ENCODE data around the gene ITPR3. TPM values are rescaled to one million over a fixed set of nuclear protein-coding genes. Genes with fewer than 3 reads are reported as not detected.
A peak's percentile ranks its signal among the peaks of the same experiment; 100 is the strongest.

Gene ITPR3
- total RNA-seq, 4 donors from 2014 or later = 11.8 to 25.0 (median 19.6) TPM

GRCh38 chr6:33709605-33710295 lies 88.6 kb downstream of the ITPR3 start:
- Histone ChIP-seq H3K9me3 (no peaks in the 10 kb centered on the region), H3K27me3 (no peaks in the 10 kb centered on the region), H3K36me3 (peaks cover 0 to 24% of the 10 kb centered on the region in 2 donors), H3K4me3 (no peak overlapping the region), H3K4me1 (peaks cover 0 to 19% (median 6%) of the 10 kb centered on the region in 3 donors), H3K27ac (no peak overlapping the region)
- no peak for TF ChIP-seq CTCF (IDR thresholded peaks at IDR 0.05)
- TF ChIP-seq POLR2A (IDR thresholded peaks at IDR 0.05) = no peak
- TF ChIP-seq EP300 (IDR thresholded peaks at IDR 0.05) = no peak
- TF ChIP-seq POLR2AphosphoS5 (IDR thresholded peaks at IDR 0.05) = no peak
- no peak for ATAC-seq
- 91 to 97% methylated on average over 9 to 10 of the region's 10 CpGs for WGBS, 2 donors (ENCODE audit: low coverage in 1 of 2)

DNA sequence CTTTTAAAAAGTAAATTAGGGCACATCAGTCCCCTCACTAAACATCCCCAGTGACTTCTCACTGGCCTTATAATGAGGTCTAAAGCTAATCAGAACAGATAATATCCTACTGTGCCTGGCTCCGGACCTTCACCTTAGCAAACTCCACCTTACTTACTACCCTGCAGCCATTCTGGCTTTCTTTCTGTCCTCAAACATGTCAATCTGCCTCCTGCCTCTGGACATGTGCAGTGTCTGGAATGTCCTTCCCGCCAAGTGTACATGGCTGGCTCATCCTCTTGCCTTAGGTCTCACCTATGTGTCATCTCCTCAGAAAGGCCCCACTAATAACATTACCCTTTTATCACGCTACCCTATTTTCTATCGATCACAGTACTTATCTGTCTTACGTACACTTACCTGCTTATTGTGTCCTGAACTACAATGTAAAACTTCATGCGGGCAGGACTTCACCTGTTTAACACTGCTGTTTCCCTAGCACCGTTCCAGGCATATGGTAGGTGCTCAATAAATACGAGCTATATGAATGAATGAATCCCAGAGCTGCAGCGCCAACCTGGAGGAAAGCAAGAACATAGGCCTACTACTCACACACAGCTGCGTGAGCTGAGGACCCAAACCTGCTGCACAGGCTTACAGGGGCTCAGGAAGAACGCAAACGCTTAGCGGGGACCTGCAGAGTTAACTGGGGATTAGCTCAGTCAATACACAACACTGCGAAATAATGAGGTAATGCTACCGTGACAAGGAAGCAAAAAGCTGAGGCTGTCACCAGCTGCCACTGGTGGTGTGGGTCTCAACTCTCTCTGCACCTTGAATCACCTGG lies 89.4 kb downstream of the ITPR3 start:
- 78 to 83% methylated on average over 10 to 11 of the region's 15 CpGs for WGBS, 2 donors (ENCODE audit: low coverage in 1 of 2)
- ATAC-seq = no peak
- TF ChIP-seq CTCF (IDR thresholded peaks at IDR 0.05) (no peak), POLR2A (IDR thresholded peaks at IDR 0.05) (no peak), EP300 (IDR thresholded peaks at IDR 0.05) (no peak), POLR2AphosphoS5 (IDR thresholded peaks at IDR 0.05) (no peak)
- H3K36me3 ChIP-seq = peaks cover 0 to 24% of the 10 kb centered on the region in 2 donors
- peaks cover 0 to 19% (median 6%) of the 10 kb centered on the region in 3 donors for H3K4me1 ChIP-seq
- H3K27ac ChIP-seq = peak overlapping the region in 2 of 4 donors; percentile 91 to 97
- H3K9me3 ChIP-seq = no peaks in the 10 kb centered on the region
- H3K27me3 ChIP-seq = no peaks in the 10 kb centered on the region
- H3K4me3 ChIP-seq = peak overlapping the region; percentile 62 to 79

GRCh38 chr6:33711140-33712129 lies 90.3 kb downstream of the ITPR3 start, which contains the start of gene UQCC2:
Gene UQCC2 (minus strand): TSS chr6:33711700. CDS start chr6:33711686, 14 bp downstream.
- Histone ChIP-seq H3K9me3 (no peaks in the 10 kb centered on the region), H3K36me3 (peaks cover 0 to 24% of the 10 kb centered on the region in 2 donors), H3K27me3 (no peaks in the 10 kb centered on the region), H3K27ac (peak within 1 kb of the TSS; percentile 55 to 97 (median 90)), H3K4me1 (peaks cover 0 to 19% (median 6%) of the 10 kb centered on the region in 3 donors), H3K4me3 (peak within 1 kb of the TSS; percentile 62 to 79)
- WGBS, 2 donors (ENCODE audit: low coverage in 1 of 2) = 2 to 4% methylated on average over 6 to 21 of the region's 73 CpGs
- TF ChIP-seq POLR2A (IDR thresholded peaks at IDR 0.05) (peak; percentile 64 to 71), EP300 (IDR thresholded peaks at IDR 0.05) (no peak), CTCF (IDR thresholded peaks at IDR 0.05) (peak in 3 of 4 experiments; percentile 37 to 84 (median 59)), POLR2AphosphoS5 (IDR thresholded peaks at IDR 0.05) (peak; percentile 70)
- peak; percentile 99 for ATAC-seq

GRCh38 chr6:33712914-33713313 lies 91.8 kb downstream of the ITPR3 start:
- Histone ChIP-seq H3K4me1 (peaks cover 0 to 22% (median 6%) of the 10 kb centered on the region in 3 donors), H3K36me3 (peaks cover 0 to 11% of the 10 kb centered on the region in 2 donors), H3K27ac (no peak overlapping the region), H3K9me3 (no peaks in the 10 kb centered on the region), H3K27me3 (no peaks in the 10 kb centered on the region), H3K4me3 (no peak overlapping the region)
- ATAC-seq = no peak
- WGBS, 2 donors (ENCODE audit: low coverage in 1 of 2) = 84 to 93% methylated on average over 2 to 3 of the region's 3 CpGs
- TF ChIP-seq CTCF (IDR thresholded peaks at IDR 0.05) (no peak), POLR2A (IDR thresholded peaks at IDR 0.05) (no peak), EP300 (IDR thresholded peaks at IDR 0.05) (no peak), POLR2AphosphoS5 (IDR thresholded peaks at IDR 0.05) (no peak)
